Measurements from ENCODE around the gene NR3C2.

DNA sequence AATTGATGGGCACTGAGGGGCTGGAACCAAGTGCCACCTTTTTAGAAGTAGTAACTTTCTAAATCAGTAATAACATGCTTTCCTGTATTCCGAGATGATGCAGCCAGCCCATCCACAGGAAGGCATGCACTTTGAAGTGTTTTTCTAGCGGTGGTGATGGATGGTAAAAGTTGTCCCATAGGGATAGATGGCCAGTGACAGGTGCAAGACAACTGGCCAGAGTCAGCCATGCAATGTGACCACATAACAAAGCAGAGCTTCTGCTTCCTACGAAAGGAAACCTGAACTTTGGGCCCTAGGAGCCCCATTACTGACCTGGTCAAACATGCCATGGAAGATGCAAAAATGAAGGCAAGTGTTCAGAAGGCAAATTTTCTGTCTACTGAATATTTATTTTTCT lies 72.3 kb downstream of the NR3C2 start:
- no peak for TF ChIP-seq EZH2 (IDR thresholded peaks at IDR 0.05; ENCODE audit: borderline replicate concordance, low read depth, low read length, severe bottlenecking)
- TF ChIP-seq CTCF (IDR thresholded peaks at IDR 0.05; ENCODE audit: borderline replicate concordance, extremely low read depth, low read length, poor library complexity, severe bottlenecking): no peak
